ENCODE results near the gene RNF149. TPM values are rescaled to one million over a fixed set of nuclear protein-coding genes. Genes with fewer than 3 reads are reported as not detected.

RNF149 gene
- total and polyA plus RNA-seq, 2 donors (not counting 3 experiments of a cell fraction or from before 2014, with no cell fraction given): 31.3 to 66.6 TPM

DNA sequence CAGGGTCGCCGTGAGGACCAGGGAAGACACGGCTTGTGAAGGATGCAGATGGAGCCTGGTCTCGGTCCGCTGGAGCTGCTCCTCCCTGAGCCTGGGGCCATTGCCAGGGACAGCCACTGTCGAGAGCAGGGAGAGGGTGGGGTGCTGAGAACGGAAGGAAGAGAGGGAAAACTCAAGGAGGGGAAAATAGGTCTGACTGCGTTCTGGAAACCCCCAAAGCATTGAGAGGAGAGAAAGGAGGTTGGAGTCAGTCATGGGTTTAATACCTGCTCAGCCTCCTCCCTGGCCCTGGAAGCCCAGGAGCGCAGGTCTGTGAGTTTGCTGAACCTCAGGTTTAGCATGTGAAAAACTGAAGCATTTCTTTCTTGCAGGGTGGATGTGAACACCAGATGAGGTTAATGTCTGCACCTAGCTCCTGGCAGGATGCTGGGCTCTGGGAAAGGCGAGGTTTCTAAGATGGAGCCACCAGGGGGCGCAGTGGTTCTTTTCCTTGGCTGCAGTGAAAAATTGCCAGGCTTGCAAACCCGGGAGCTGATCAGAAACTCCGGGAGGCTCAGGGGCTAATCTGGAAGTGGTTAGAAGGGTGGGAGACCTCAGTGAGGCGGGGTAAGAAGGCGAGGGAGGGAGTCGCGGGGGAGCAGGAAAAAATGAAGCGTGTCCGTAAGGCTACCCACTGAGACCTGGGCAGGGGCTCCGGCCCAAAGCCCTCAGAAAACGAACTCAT lies 33.6 kb upstream of the RNF149 start:
- dilution Hi-C loops (cut with MboI; ENCODE audit: extremely low pct_ligation_motif_present, low sequenced_read_pairs): no loop called here
- DNase-seq (ENCODE audit: low read depth, low spot score) (peak; percentile 68), FAIRE-seq (peak; percentile 86)
- BruUV-seq (replicated peaks): no TSS peak
- H3K27ac ChIP-seq (ENCODE audit: insufficient read depth, low read depth, low read length): no peak overlapping the region
- no peaks in the 10 kb centered on the region for H3K79me2 ChIP-seq (ENCODE audit: control insufficient read depth, insufficient read depth, low read length)
- H4K20me1 ChIP-seq (replicated peaks; ENCODE audit: control insufficient read depth, extremely low read depth, insufficient read depth, low read length): no peaks in the 10 kb centered on the region
- intact Hi-C loops (cut with micrococcal nuclease): loop anchor here (1.0 to 5.0 kb wide), 6 partner anchors 34 to 540 kb away; partner anchors contain the start of genes CREG2 and RNF149
- TF ChIP-seq CTCF (IDR thresholded peaks at IDR 0.05; ENCODE audit: extremely low read depth in 1 of 2, insufficient read depth in 1 of 2, low read depth in 1 of 2, low read length in 2 of 2) (peak; percentile 75 to 87), POLR2A (IDR thresholded peaks at IDR 0.05; ENCODE audit: low read depth, low read length) (no peak)
- H3K9ac ChIP-seq (replicated peaks; ENCODE audit: extremely low read depth, insufficient read depth, low read length): no peak overlapping the region
- H3K4me1 ChIP-seq (ENCODE audit: control insufficient read depth, extremely low read depth, insufficient read depth, low read length): peaks cover 9% of the 10 kb centered on the region
- H3K9me3 ChIP-seq (replicated peaks; ENCODE audit: control insufficient read depth, insufficient read depth, low read length): no peaks in the 10 kb centered on the region
- no peaks in the 10 kb centered on the region for H3K9me1 ChIP-seq (replicated peaks; ENCODE audit: control insufficient read depth, extremely low read depth, insufficient read depth, low read length)
- H3K4me2 ChIP-seq (ENCODE audit: insufficient read depth, low read length): no peak overlapping the region
- ChIA-PET CTCF (interaction anchor here (0.5 to 3.7 kb wide), 98 partner anchors 9 to 1109 kb away, joined by 3 to 67 read pairs (median 4); partner anchors contain the start of genes CNOT11, CREG2, MAP4K4 and RNF149), POLR2A (interaction anchor here (0.6 kb wide), 1 partner anchor 14 kb away, joined by 4 read pairs; no protein-coding TSS in a partner anchor)
- H3K27me3 ChIP-seq (ENCODE audit: control insufficient read depth in 2 of 2, insufficient read depth in 2 of 2, low read length in 2 of 2): no peaks in the 10 kb centered on the region
- H3K4me3 ChIP-seq (replicated peaks in 1 of 3; ENCODE audit: insufficient read depth in 1 of 3, low read depth in 1 of 3, low read length in 3 of 3): no peak overlapping the region
- peak overlapping the region; percentile 39 for H2AFZ ChIP-seq (ENCODE audit: low read depth, low read length)
- H3K36me3 ChIP-seq (ENCODE audit: control insufficient read depth in 2 of 2, extremely low read depth in 1 of 2, insufficient read depth in 2 of 2, low read length in 2 of 2): no peaks in the 10 kb centered on the region

- Histone ChIP-seq H3K4me1 (ENCODE audit: control insufficient read depth, extremely low read depth, insufficient read depth, low read length) (peaks cover 9% of the 10 kb centered on the region), H3K79me2 (ENCODE audit: control insufficient read depth, insufficient read depth, low read length) (no peaks in the 10 kb centered on the region), H3K9ac (replicated peaks; ENCODE audit: extremely low read depth, insufficient read depth, low read length) (no peak overlapping the region), H3K4me2 (ENCODE audit: insufficient read depth, low read length) (no peak overlapping the region), H4K20me1 (replicated peaks; ENCODE audit: control insufficient read depth, extremely low read depth, insufficient read depth, low read length) (no peaks in the 10 kb centered on the region), H3K4me3 (replicated peaks in 1 of 3; ENCODE audit: insufficient read depth in 1 of 3, low read depth in 1 of 3, low read length in 3 of 3) (no peak overlapping the region), H3K9me1 (replicated peaks; ENCODE audit: control insufficient read depth, extremely low read depth, insufficient read depth, low read length) (no peaks in the 10 kb centered on the region), H3K9me3 (replicated peaks; ENCODE audit: control insufficient read depth, insufficient read depth, low read length) (no peaks in the 10 kb centered on the region), H3K36me3 (ENCODE audit: control insufficient read depth in 2 of 2, extremely low read depth in 1 of 2, insufficient read depth in 2 of 2, low read length in 2 of 2) (no peaks in the 10 kb centered on the region), H3K27ac (ENCODE audit: insufficient read depth, low read depth, low read length) (no peak overlapping the region), H2AFZ (ENCODE audit: low read depth, low read length) (peak overlapping the region; percentile 39), H3K27me3 (ENCODE audit: control insufficient read depth in 2 of 2, insufficient read depth in 2 of 2, low read length in 2 of 2) (no peaks in the 10 kb centered on the region)
- dilution Hi-C loops (cut with MboI; ENCODE audit: extremely low pct_ligation_motif_present, low sequenced_read_pairs) (no loop called here), intact Hi-C loops (cut with micrococcal nuclease) (loop anchor here (5.0 kb wide), 2 partner anchors 491 to 541 kb away; no protein-coding TSS in a partner anchor)
- CTCF ChIA-PET: interaction anchor here (0.5 to 3.7 kb wide), 80 partner anchors 8 to 899 kb away, joined by 3 to 67 read pairs (median 5); partner anchors contain the start of genes CNOT11, CREG2, MAP4K4 and RNF149
- TF ChIP-seq JUN (IDR thresholded peaks at IDR 0.05; ENCODE audit: borderline replicate concordance, insufficient read depth, insufficient read length, low read depth) (no peak), MAX (IDR thresholded peaks at IDR 0.05; ENCODE audit: insufficient read depth, insufficient read length) (no peak), GATA2 (IDR thresholded peaks at IDR 0.05; ENCODE audit: insufficient read depth, insufficient read length, low read depth, low read length) (no peak), FOS (IDR thresholded peaks at IDR 0.05; ENCODE audit: borderline replicate concordance, insufficient read depth, low read length) (no peak), CTCF (IDR thresholded peaks at IDR 0.05; ENCODE audit: extremely low read depth in 1 of 2, insufficient read depth in 1 of 2, low read depth in 1 of 2, low read length in 2 of 2) (no peak), MYC (IDR thresholded peaks at IDR 0.05; ENCODE audit: low read depth, low read length) (no peak), EZH2 (IDR thresholded peaks at IDR 0.05; ENCODE audit: borderline replicate concordance, low read depth, low read length, severe bottlenecking) (no peak), POLR2A (IDR thresholded peaks at IDR 0.05; ENCODE audit: low read depth, low read length) (no peak), POLR2AphosphoS5 (IDR thresholded peaks at IDR 0.05; ENCODE audit: insufficient read depth, low read depth, low read length) (no peak)
- peak; percentile 70 for FAIRE-seq
- no peak for DNase-seq (ENCODE audit: low read depth, low spot score)
- no TSS peak for BruUV-seq (replicated peaks)
- POLR2A ChIA-PET: no interaction called here
These were observed 32.9 kb upstream of the RNF149 start for GRCh38 chr2:101341421-101341820.

Data from endothelial cell of umbilical vein (primary cell).